MG63 (cell line): ENCODE measurements around the gene SINHCAF. TPM values are rescaled to one million over a fixed set of nuclear protein-coding genes. Genes with fewer than 3 reads are reported as not detected.

Experiments used
- DNase-seq: peaks from one replicate; pipeline ENCODE4 v3.0.0-alpha.2; 2020
- H3K27me3 ChIP-seq: fragments of 250-450 bp; sonication (Bioruptor Pico); 2 replicates; pipeline ENCODE4 v1.5.1; 2020; ENCODE audit warnings: mild to moderate bottlenecking, moderate library complexity
- H3K36me3 ChIP-seq: fragments of 250-450 bp; sonication (Bioruptor Pico); 2 replicates; pipeline ENCODE4 v1.5.1; 2020; ENCODE audit warnings: mild to moderate bottlenecking, moderate library complexity
- H3K4me3 ChIP-seq: fragments of 250-450 bp; sonication (Bioruptor Pico); 2 replicates; pipeline ENCODE4 v1.5.1; 2020; ENCODE audit warnings: mild to moderate bottlenecking, moderate library complexity
- H3K9me3 ChIP-seq: fragments of 250-450 bp; sonication (Bioruptor Pico); 2 replicates; pipeline ENCODE4 v1.5.1; 2020; ENCODE audit warnings: mild to moderate bottlenecking, moderate library complexity
- total RNA-seq: library from RNA; depleted of rRNA; stranded (reverse); fragments of >200 nt; shearing (Covaris generic); gene quantifications from 2 replicates; pipeline ENCODE4 v1.2.3, GENCODE V29; 2014; ENCODE audit warnings: low replicate concordance

Gene SINHCAF
- total RNA-seq, 1 experiment from 2014 or later, result 67.6 TPM

- H3K36me3 ChIP-seq, result no peaks in the 10 kb centered on the region
- no peaks in the 10 kb centered on the region for H3K9me3 ChIP-seq
- H3K27me3 ChIP-seq, result peaks cover 10% of the 10 kb centered on the region
- DNase-seq, result no peak
- H3K4me3 ChIP-seq, result no peak overlapping the region
These were observed 20.3 kb upstream of the SINHCAF start for GRCh38 chr12:31346267-31346666.

DNA sequence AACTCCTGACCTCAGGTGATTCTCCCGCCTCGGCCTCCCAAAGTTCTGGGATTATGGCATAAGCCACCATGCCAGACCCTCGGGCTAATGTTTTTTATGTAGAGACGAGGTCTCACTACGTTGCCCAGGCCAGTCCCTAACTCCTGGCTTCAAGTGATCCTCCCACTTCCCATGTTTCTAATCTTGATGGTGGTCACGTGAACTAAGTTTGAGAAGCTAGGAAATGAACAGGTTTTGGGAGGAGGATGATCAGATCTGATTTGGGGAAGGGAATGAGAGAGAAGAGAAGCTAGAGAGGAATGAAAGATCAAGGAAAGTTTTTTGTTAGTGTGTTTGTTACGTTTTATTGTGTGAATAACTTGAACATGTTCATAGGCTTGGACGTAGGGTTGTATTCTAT lies 17.2 kb upstream of the SINHCAF start:
- H3K27me3 ChIP-seq, result peaks cover 10% of the 10 kb centered on the region
- no peaks in the 10 kb centered on the region for H3K36me3 ChIP-seq
- DNase-seq, result no peak
- no peaks in the 10 kb centered on the region for H3K9me3 ChIP-seq
- H3K4me3 ChIP-seq, result no peak overlapping the region

DNA sequence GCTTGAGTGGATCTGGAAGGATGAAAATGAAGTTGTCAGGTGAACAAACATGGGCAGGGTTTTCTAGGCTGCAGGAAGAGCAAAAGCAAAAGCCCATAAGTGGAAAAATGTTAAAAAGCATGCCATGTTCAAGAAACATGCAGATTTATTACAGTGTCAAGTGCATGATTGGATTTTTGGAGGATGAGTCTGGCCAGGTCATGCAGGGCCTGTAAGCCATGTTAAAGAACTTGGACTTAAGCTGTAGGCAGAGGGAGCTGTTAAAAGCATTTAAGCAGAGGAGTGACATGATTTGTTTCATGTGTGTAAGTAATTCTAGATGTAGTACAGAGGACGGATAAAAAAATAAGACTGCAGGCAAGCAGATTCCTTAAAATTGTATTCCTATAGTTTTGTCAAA lies 16.3 kb upstream of the SINHCAF start:
- Histone ChIP-seq H3K36me3 (no peaks in the 10 kb centered on the region), H3K27me3 (peaks cover 7% of the 10 kb centered on the region; the same call in 1 of the 2 replicates), H3K4me3 (no peak overlapping the region), H3K9me3 (no peaks in the 10 kb centered on the region)
- DNase-seq, result no peak

GRCh38 chr12:31339831-31340622 lies 14.1 kb upstream of the SINHCAF start:
- H3K27me3 ChIP-seq, result no peaks in the 10 kb centered on the region
- no peaks in the 10 kb centered on the region for H3K36me3 ChIP-seq
- H3K4me3 ChIP-seq, result no peak overlapping the region
- no peaks in the 10 kb centered on the region for H3K9me3 ChIP-seq
- DNase-seq, result no peak

GRCh38 chr12:31337952-31338351 lies 12.0 kb upstream of the SINHCAF start:
- no peaks in the 10 kb centered on the region for H3K9me3 ChIP-seq
- H3K27me3 ChIP-seq, result peaks cover 5% of the 10 kb centered on the region
- no peak for DNase-seq
- H3K36me3 ChIP-seq, result no peaks in the 10 kb centered on the region
- H3K4me3 ChIP-seq, result no peak overlapping the region

- DNase-seq, result no peak
- Histone ChIP-seq H3K36me3 (no peaks in the 10 kb centered on the region), H3K27me3 (peaks cover 43% of the 10 kb centered on the region), H3K4me3 (no peak overlapping the region), H3K9me3 (peaks cover 2% of the 10 kb centered on the region)
These were observed 5.3 kb upstream of the SINHCAF start for GRCh38 chr12:31331242-31331641.

DNA sequence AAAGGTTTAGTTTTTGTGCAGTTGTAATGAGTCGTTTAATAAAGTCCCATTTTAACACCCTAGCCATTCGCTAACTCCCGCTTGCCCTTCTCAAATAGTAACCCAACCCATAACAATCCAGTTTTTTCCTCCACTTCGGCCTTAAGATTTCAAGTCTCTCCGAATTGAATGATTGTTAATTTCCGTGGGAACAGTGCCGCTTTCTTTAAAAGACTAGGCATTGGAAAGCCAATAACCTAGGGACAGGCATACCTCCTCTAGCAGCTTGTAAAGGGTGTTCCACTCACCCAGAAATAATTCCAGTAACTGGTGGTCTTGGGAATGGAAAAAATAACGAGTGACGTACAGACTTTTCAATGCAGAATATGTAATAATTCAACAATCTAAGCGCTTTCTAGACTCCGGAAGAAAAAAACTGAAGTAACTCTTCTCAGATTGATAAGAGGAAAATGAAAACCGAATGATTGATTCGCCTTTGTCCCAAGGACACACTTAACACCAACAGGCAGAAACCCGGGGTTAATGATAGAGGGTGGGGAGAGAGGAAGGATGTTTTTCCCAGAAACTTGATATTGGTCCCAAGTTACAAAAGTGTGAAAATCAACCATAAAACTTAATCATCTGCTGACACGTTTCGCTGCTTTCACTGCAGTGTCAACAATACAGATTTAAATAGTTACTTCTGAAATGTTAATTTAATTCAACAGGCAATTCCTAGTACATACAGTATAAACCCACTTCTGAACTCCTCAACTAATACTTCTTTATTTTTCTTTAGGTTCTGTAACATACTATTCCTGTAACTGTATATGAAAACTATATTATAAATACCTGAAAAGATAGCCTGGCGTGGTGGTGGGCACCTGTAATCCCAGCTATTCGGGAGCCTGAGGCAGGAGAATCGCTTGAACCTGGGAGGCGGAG lies 1.0 kb upstream of the SINHCAF start:
- Histone ChIP-seq H3K4me3 (peak overlapping the region; percentile 90), H3K36me3 (peaks cover 9% of the 10 kb centered on the region; the same call in 1 of the 2 replicates), H3K27me3 (peaks cover 28% of the 10 kb centered on the region), H3K9me3 (peaks cover 2% of the 10 kb centered on the region)
- no peak for DNase-seq

- DNase-seq, result no peak
- H3K4me3 ChIP-seq, result peak overlapping the region; percentile 90
- peaks cover 9% of the 10 kb centered on the region; the same call in 1 of the 2 replicates for H3K36me3 ChIP-seq
- peaks cover 14% of the 10 kb centered on the region for H3K27me3 ChIP-seq
- H3K9me3 ChIP-seq, result peaks cover 2% of the 10 kb centered on the region
These were observed 450 bp downstream of the SINHCAF start for GRCh38 chr12:31325524-31325875.

GRCh38 chr12:31324845-31325523 lies 966 bp downstream of the SINHCAF start:
- Histone ChIP-seq H3K9me3 (peaks cover 2% of the 10 kb centered on the region), H3K4me3 (peak overlapping the region; percentile 90), H3K36me3 (peaks cover 9% of the 10 kb centered on the region; the same call in 1 of the 2 replicates), H3K27me3 (peaks cover 9% of the 10 kb centered on the region)
- DNase-seq, result peak; percentile 66

DNA sequence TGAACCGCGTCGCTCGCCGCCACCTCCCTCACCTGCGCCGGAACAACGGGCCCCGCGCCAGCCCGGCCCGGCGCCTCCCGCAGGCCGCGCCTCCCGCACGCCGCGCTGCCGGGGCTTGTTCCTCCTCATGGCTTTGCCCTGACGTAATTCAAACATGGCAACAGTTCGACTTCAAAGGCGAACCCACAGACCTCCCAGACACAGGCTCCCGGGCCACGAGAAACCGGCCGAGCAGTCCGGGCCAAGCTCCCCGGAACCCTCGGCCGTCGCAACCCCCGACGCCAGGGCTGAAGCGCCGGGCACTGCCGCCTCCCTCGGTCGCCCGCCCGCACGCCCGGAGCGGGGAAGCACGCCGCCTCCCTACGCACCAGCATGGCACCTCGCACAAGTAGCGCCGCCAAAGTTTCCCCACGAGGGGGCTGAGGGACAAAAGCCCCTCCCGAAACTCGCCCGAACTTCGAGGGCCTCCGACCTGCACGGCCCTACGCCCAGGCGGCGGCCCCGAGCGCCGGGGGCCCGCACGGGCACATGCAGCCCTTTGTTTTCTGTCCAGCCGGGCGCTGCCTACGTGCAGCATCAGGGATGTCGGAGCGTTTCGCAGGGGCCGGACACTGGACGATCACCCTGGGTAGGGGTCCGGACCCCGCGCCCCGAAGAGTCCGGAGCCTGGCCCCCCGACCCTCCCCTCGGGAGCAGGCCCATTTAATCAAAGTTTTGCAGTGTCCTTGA lies 1.7 kb downstream of the SINHCAF start:
- Histone ChIP-seq H3K36me3 (peaks cover 9% of the 10 kb centered on the region; the same call in 1 of the 2 replicates), H3K4me3 (peak overlapping the region; percentile 90), H3K27me3 (peaks cover 5% of the 10 kb centered on the region), H3K9me3 (peaks cover 2% of the 10 kb centered on the region)
- DNase-seq, result peak; percentile 81

GRCh38 chr12:31323391-31324115 lies 2.4 kb downstream of the SINHCAF start:
- Histone ChIP-seq H3K27me3 (no peaks in the 10 kb centered on the region), H3K36me3 (peaks cover 9% of the 10 kb centered on the region; the same call in 1 of the 2 replicates), H3K9me3 (peaks cover 2% of the 10 kb centered on the region), H3K4me3 (peak overlapping the region; percentile 90)
- DNase-seq, result peak; percentile 40

DNA sequence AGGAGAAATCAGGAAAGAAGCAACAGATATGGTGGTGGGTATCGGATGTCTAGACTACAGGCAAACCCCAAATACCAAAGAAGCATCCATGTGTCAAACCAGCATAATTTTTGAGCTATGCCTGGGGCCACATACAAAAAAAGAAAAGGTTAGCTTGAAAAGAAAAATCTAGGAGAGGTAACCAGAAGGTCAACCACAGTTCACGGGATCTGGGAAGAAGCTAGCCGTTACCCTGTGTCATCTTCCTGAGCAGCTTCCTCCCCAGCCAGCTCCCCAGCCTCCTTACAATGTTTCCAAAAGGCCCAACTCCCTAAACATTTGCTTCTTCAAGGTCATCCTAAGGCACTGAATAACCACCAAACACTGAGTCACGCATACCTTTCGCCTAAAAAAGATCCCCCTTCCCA lies 3.1 kb downstream of the SINHCAF start:
- peak; percentile 64 for DNase-seq
- H3K9me3 ChIP-seq, result peaks cover 2% of the 10 kb centered on the region
- H3K4me3 ChIP-seq, result peak overlapping the region; percentile 90
- H3K27me3 ChIP-seq, result no peaks in the 10 kb centered on the region
- H3K36me3 ChIP-seq, result peaks cover 9% of the 10 kb centered on the region; the same call in 1 of the 2 replicates

DNA sequence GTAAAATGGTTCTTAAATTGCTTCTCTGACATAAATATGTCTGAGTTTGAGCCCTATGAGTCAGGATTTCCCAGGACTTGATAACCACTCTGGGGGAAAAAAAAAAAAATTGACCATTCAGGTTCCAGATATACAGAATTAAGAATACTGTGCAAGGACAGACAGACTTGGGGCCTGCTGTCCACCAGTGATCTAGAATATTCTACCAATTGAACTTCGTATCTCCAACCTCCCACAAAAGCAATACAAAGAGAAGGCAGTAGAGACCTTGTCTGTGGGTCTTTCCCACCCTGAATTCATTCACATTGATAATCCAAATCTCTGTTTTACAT lies 4.1 kb downstream of the SINHCAF start:
- H3K4me3 ChIP-seq, result no peak overlapping the region; the same call in 1 of the 2 replicates
- no peak for DNase-seq

GRCh38 chr12:31321186-31321896 lies 4.6 kb downstream of the SINHCAF start:
- Histone ChIP-seq H3K9me3 (no peaks in the 10 kb centered on the region), H3K36me3 (peaks cover 9% of the 10 kb centered on the region; the same call in 1 of the 2 replicates), H3K4me3 (no peak overlapping the region), H3K27me3 (no peaks in the 10 kb centered on the region)
- DNase-seq, result no peak

More for the DNA sequence above, 4.1 kb downstream of the SINHCAF start:
- H3K36me3 ChIP-seq, result peaks cover 9% of the 10 kb centered on the region; the same call in 1 of the 2 replicates
- no peaks in the 10 kb centered on the region for H3K9me3 ChIP-seq
- H3K27me3 ChIP-seq, result no peaks in the 10 kb centered on the region

GRCh38 chr12:31318657-31319269 lies 7.2 kb downstream of the SINHCAF start:
- H3K27me3 ChIP-seq, result no peaks in the 10 kb centered on the region
- DNase-seq, result no peak
- peaks cover 3% of the 10 kb centered on the region; the same call in 1 of the 2 replicates for H3K36me3 ChIP-seq
- no peak overlapping the region for H3K4me3 ChIP-seq
- H3K9me3 ChIP-seq, result no peaks in the 10 kb centered on the region
